Astrocyte (in vitro differentiated cells and primary cell): Measurements from ENCODE around the gene FGD4.

Experiments used
- CTCF ChIP-seq: IDR thresholded peaks from 2 replicates; pipeline ENCODE4 v1.5.1; 2011; ENCODE audit warnings: low read depth, mild to moderate bottlenecking, inconsistent platforms, low read length, moderate library complexity; ENCODE audit not compliant: insufficient read depth
- EZH2 ChIP-seq: IDR thresholded peaks from 2 replicates; pipeline ENCODE4 v1.6.1; 2012; ENCODE audit warnings: mild to moderate bottlenecking, low read length, inconsistent platforms; ENCODE audit not compliant: insufficient read depth

- TF ChIP-seq CTCF (no peak), EZH2 (no peak)
Observed at GRCh38 chr12:32512379-32512778, 113.0 kb downstream of the FGD4 start.
